ENCODE measurements around the gene SRSF9. TPM values are rescaled to one million over a fixed set of nuclear protein-coding genes. Genes with fewer than 3 reads are reported as not detected.

SRSF9 gene
- total RNA-seq, 4 donors from 2014 or later: 64.5 to 107 (median 79.9) TPM

DNA sequence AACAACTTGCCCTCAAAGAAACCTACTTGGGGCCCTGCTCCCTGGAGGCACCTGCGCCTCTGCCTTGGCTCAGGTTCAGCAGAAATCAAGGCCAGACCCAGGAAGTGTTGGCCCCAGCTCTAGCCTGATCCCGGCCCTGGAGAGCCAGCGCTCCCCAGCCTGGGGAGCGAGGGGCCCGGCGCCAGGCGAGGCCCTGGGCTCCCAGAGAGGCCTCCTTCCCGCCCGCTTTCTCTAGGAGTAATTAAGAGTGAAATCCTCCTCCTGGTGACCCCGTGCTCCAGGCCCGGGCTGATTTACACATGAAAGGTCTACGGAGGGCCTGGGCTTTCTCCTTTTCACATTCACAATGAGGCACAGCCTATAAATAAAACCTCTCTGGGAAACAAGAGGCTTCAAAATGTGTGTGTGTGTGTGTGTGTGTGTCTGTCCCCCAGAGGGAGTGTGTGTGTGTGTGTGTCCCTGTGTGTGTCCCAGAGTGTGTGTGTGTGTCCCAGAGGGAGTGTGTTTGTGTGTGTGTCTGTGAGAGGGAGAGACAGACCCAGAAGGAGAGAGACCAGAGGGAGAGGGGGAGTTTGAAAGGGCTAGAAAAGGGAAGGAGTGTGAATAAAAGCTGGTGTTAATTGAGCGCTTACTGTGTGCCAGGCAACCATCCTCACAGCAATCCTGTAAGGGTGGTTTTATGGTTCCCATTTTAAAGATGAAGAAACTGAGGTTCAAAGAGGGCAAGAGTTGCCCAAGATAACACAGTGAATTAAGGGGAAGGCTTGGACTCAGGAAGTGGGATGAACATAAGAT, 55.5 kb downstream of the SRSF9 start:
- H3K36me3 ChIP-seq: no peaks in the 10 kb centered on the region
- no peaks in the 10 kb centered on the region for H3K9me3 ChIP-seq
- TF ChIP-seq POLR2A (IDR thresholded peaks at IDR 0.05): no peak
- TF ChIP-seq, protein P1, sequence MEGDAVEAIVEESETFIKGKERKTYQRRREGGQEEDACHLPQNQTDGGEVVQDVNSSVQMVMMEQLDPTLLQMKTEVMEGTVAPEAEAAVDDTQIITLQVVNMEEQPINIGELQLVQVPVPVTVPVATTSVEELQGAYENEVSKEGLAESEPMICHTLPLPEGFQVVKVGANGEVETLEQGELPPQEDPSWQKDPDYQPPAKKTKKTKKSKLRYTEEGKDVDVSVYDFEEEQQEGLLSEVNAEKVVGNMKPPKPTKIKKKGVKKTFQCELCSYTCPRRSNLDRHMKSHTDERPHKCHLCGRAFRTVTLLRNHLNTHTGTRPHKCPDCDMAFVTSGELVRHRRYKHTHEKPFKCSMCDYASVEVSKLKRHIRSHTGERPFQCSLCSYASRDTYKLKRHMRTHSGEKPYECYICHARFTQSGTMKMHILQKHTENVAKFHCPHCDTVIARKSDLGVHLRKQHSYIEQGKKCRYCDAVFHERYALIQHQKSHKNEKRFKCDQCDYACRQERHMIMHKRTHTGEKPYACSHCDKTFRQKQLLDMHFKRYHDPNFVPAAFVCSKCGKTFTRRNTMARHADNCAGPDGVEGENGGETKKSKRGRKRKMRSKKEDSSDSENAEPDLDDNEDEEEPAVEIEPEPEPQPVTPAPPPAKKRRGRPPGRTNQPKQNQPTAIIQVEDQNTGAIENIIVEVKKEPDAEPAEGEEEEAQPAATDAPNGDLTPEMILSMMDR (IDR thresholded peaks at IDR 0.05): no peak
- H3K4me3 ChIP-seq (replicated peaks in 1 of 3): no peak overlapping the region
- DNase-seq: no peak
- 37 to 44% methylated on average over 13 of the region's 13 CpGs for WGBS, 2 donors
- no peaks in the 10 kb centered on the region for H3K4me1 ChIP-seq
- intact Hi-C loops (cut with DNase I): no loop called here
- no peaks in the 10 kb centered on the region for H3K27me3 ChIP-seq
- no peak overlapping the region for H3K27ac ChIP-seq

DNA sequence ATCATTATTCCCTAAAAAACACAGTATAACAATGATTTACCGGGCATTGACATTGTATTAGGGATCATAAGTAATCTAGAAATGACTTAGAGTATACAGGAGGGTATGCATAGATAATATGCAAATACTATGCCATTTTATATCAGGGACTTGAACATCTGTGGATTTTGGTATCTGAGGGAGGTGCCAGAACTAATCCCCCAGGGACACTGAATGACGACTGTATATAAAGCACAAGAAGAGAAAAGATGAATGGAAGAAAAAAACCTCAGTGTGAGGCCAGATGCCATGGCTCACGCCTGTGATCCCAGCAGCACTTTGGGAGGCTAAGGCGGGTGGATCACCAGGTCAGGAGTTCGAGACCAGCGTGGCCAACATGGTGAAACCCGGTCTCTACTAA, 57.1 kb downstream of the SRSF9 start:
- 88 to 90% methylated on average over 7 of the region's 7 CpGs for WGBS, 2 donors
- Histone ChIP-seq H3K36me3 (no peaks in the 10 kb centered on the region), H3K27ac (no peak overlapping the region), H3K4me3 (replicated peaks in 1 of 3) (no peak overlapping the region), H3K4me1 (no peaks in the 10 kb centered on the region), H3K27me3 (no peaks in the 10 kb centered on the region), H3K9me3 (no peaks in the 10 kb centered on the region)
- intact Hi-C loops (cut with DNase I): no loop called here
- no peak for DNase-seq
- no peak for TF ChIP-seq POLR2A (IDR thresholded peaks at IDR 0.05)
- TF ChIP-seq, protein P1 (IDR thresholded peaks at IDR 0.05): no peak

Small RNA genes within 50 kb of the gene (small RNA-seq; reads per million reads assigned to genes)
- not detected for gene RF00019

Other genes starting within 250 kb of the SRSF9 start
- gene PXN, start 204.0 kb downstream of the SRSF9 start, total RNA-seq: 10 to 100 TPM; 61.7 to 95.5 (median 82.7) TPM
- under 1 TPM; under 0.01 TPM for gene RNU4-2, start 177.8 kb downstream of the SRSF9 start, total RNA-seq
- under 1 TPM; under 0.01 TPM for gene RNU4-1, start 176.5 kb downstream of the SRSF9 start, total RNA-seq
- gene SIRT4, start 167.4 kb downstream of the SRSF9 start, total RNA-seq: 1 to 10 TPM in 3 of 4 donors, not detected in 1; 3.1 to 6.5 (median 3.8) TPM
- not detected for gene PLA2G1B, start 142.0 kb downstream of the SRSF9 start, total RNA-seq
- 1 to 10 TPM in 1 of 4 donors, under 1 TPM in 1, not detected in 2; 0.33 to 1.6 TPM for gene MSI1, start 100.6 kb downstream of the SRSF9 start, total RNA-seq
- gene COX6A1, start 31.6 kb downstream of the SRSF9 start, total RNA-seq: 1,000 to 10,000 TPM in 1 of 4 donors, 100 to 1,000 TPM in 3; 511 to 1,033 (median 687) TPM
- gene TRIAP1, start 23.4 kb downstream of the SRSF9 start, total RNA-seq: 10 to 100 TPM in 2 of 4 donors, 1 to 10 TPM in 2; 8.1 to 15.2 (median 12.2) TPM
- gene GATC, start 23.3 kb downstream of the SRSF9 start, total RNA-seq: 10 to 100 TPM; 32.4 to 38.4 (median 36.6) TPM
- gene DYNLL1, start 26.4 kb upstream of the SRSF9 start, total RNA-seq: 100 to 1,000 TPM; 128 to 265 (median 232) TPM
- gene COQ5, start 59.4 kb upstream of the SRSF9 start, total RNA-seq: 10 to 100 TPM; 17.9 to 33.3 (median 32.8) TPM
- gene RNF10, start 64.6 kb upstream of the SRSF9 start, total RNA-seq: 100 to 1,000 TPM in 3 of 4 donors, 10 to 100 TPM in 1; 62.5 to 159 (median 127) TPM
- 10 to 100 TPM; 27.9 to 72.0 (median 38.5) TPM for gene POP5, start 111.7 kb upstream of the SRSF9 start, total RNA-seq
- gene CABP1, start 170.9 kb upstream of the SRSF9 start, total RNA-seq: 1 to 10 TPM in 1 of 4 donors, under 1 TPM in 1, not detected in 2; 0.33 to 1.4 TPM
- 100 to 1,000 TPM; 122 to 288 (median 187) TPM for gene MLEC, start 217.4 kb upstream of the SRSF9 start, total RNA-seq
- gene UNC119B, start 240.7 kb upstream of the SRSF9 start, total RNA-seq: 10 to 100 TPM; 44.1 to 65.3 (median 61.6) TPM